ENCODE results near the gene TOPBP1. TPM values are rescaled to one million over a fixed set of nuclear protein-coding genes. Genes with fewer than 3 reads are reported as not detected.

The TOPBP1 gene
- total RNA-seq, 4 donors from 2014 or later = 16.5 to 29.3 (median 21.9) TPM

DNA sequence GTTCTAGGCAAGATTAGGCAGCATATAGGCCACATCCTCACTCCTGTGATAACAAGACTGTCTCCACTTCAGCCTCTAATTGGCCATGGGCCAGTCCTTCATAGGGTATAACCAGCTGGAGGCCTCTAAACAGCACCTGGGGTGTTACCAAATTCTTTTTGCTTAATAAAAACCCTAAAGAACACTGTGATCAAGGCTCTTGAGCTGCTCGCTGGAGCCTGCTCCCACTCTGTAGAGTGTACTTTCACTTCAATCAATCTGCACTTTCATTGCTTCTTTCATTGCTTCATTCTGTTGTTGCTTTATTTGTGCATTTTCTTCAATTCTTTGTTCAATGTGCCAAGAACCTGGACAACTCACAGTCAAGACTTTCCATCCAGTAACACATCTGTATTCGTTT lies 36.2 kb upstream of the TOPBP1 start:
- no peaks in the 10 kb centered on the region for H3K27me3 ChIP-seq
- H3K4me1 ChIP-seq = no peaks in the 10 kb centered on the region
- no peak overlapping the region for H3K27ac ChIP-seq
- H3K36me3 ChIP-seq = no peaks in the 10 kb centered on the region
- no peak for ATAC-seq
- H3K4me3 ChIP-seq = no peak overlapping the region
- TF ChIP-seq, protein P1, sequence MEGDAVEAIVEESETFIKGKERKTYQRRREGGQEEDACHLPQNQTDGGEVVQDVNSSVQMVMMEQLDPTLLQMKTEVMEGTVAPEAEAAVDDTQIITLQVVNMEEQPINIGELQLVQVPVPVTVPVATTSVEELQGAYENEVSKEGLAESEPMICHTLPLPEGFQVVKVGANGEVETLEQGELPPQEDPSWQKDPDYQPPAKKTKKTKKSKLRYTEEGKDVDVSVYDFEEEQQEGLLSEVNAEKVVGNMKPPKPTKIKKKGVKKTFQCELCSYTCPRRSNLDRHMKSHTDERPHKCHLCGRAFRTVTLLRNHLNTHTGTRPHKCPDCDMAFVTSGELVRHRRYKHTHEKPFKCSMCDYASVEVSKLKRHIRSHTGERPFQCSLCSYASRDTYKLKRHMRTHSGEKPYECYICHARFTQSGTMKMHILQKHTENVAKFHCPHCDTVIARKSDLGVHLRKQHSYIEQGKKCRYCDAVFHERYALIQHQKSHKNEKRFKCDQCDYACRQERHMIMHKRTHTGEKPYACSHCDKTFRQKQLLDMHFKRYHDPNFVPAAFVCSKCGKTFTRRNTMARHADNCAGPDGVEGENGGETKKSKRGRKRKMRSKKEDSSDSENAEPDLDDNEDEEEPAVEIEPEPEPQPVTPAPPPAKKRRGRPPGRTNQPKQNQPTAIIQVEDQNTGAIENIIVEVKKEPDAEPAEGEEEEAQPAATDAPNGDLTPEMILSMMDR (IDR thresholded peaks at IDR 0.05) = no peak
- TF ChIP-seq POLR2A (IDR thresholded peaks at IDR 0.05) (no peak), POLR2AphosphoS5 (IDR thresholded peaks at IDR 0.05) (no peak), EP300 (IDR thresholded peaks at IDR 0.05) (no peak)
- WGBS, 2 donors (ENCODE audit: low coverage in 1 of 2) = 79 to 93% methylated on average over 2 of the region's 2 CpGs
- no peaks in the 10 kb centered on the region for H3K9me3 ChIP-seq

DNA sequence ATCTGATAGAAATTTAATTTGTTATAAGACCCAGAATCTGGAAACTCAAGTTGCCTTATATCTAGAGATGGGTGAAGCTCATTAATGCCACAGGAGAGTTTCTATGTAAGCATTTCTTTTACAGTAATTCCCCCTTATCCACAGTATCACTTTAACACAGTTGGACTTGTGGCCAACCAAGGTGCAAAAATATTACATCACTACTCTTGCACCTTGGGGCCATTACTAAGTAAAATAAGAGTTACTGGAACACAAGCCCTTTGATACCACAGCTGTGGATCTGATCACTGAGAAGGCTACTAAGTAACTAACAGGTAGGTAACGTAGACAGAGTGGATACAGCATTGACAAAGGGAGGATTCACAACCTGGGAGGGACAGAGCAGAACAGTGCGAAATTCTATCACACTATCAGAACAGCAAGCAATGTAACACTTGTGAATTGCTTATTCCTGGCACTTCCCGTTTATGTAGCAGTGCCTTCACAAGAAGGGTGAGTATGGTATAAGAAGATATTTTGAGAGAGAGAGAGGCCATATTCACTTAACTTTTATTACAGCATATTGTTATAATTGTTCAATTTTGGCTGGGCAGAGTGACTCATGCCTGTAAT lies 33.9 kb upstream of the TOPBP1 start:
- 79 to 94% methylated on average over 2 to 3 of the region's 3 CpGs for WGBS, 2 donors (ENCODE audit: low coverage in 1 of 2)
- Histone ChIP-seq H3K27ac (no peak overlapping the region), H3K4me3 (no peak overlapping the region), H3K27me3 (no peaks in the 10 kb centered on the region), H3K36me3 (no peaks in the 10 kb centered on the region), H3K9me3 (no peaks in the 10 kb centered on the region), H3K4me1 (no peaks in the 10 kb centered on the region)
- TF ChIP-seq POLR2AphosphoS5 (IDR thresholded peaks at IDR 0.05) (no peak), EP300 (IDR thresholded peaks at IDR 0.05) (no peak), POLR2A (IDR thresholded peaks at IDR 0.05) (no peak)
- TF ChIP-seq, protein P1 (IDR thresholded peaks at IDR 0.05) = no peak
- no peak for ATAC-seq

DNA sequence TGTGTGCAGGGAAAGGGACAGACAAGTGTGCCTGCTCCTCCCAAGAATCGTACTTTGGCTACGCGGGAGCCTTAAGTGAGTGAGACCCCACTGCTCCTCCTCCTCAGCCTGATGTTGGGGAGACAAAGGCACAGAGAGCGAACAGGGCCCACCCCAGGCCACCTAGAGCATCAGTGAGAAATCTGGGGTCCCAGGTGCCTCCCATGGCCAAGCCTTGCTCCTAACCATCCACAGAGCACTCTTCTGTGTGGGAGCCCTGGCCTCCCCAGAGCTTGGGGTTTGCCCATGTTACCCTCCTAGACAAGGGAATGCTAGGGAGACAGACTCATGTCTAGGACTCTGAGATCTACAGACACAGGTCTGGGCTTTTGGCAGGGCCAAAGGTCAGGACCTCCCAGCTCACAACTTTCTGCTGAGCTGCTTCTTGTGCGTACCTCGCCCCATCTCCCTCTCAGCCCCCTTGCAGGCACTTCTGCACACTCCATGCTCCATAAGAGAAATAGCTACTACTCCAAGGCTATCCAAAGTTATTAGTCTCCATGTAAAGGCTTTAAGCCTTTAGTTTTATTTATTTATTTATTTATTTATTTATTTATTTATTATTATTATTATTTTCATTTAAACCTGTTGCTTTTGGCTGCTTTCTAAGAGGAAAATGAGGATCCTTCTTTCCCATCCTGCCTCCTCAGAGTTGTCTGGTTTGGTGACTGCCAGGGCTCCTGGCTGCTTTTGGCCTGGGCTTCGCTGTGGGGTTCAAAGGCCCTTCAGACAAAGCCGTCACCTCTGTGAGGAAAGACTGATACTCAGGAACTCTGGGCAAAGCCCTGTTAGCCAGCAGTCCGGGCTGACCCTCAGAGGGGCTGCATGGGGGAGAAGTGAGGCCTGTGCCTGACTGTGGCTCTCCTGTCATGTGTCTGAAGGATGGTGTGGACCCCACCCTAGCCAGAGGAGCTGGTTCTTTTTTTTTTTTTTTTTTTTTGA lies 32.8 kb upstream of the TOPBP1 start:
- no peak for ATAC-seq
- H3K9me3 ChIP-seq = no peaks in the 10 kb centered on the region
- H3K4me3 ChIP-seq = no peak overlapping the region
- no peaks in the 10 kb centered on the region for H3K36me3 ChIP-seq
- H3K27me3 ChIP-seq = no peaks in the 10 kb centered on the region
- H3K27ac ChIP-seq = no peak overlapping the region
- TF ChIP-seq, protein P1 (IDR thresholded peaks at IDR 0.05) = no peak
- H3K4me1 ChIP-seq = no peaks in the 10 kb centered on the region
- WGBS, 2 donors (ENCODE audit: low coverage in 1 of 2) = 92 to 95% methylated on average over 2 to 5 of the region's 9 CpGs

DNA sequence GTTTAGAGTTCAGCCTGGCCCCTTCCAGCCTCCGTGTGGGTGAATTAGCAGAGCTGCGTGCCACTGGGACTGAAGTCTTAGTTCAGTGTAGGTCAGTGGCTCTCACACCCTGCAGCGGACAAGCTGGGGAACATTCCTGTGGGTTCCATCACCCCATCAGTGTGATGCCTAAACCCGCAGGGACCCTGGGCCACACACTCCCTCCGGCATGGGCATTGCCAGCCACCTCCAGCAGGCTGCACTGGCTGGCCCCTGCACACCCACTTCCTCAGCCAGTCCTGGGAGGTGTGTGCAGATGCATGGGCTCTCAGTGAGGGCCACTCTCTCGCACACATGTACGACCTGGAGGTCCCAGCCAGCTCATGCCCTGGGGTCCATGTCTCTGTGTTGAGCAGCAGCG lies 32.1 kb upstream of the TOPBP1 start:
- Histone ChIP-seq H3K9me3 (no peaks in the 10 kb centered on the region), H3K4me3 (no peak overlapping the region), H3K4me1 (no peaks in the 10 kb centered on the region), H3K27me3 (no peaks in the 10 kb centered on the region), H3K27ac (no peak overlapping the region), H3K36me3 (no peaks in the 10 kb centered on the region)
- TF ChIP-seq POLR2A (IDR thresholded peaks at IDR 0.05) = no peak
- TF ChIP-seq, protein P1 (IDR thresholded peaks at IDR 0.05) = no peak
- TF ChIP-seq POLR2AphosphoS5 (IDR thresholded peaks at IDR 0.05) = no peak
- no peak for TF ChIP-seq EP300 (IDR thresholded peaks at IDR 0.05)
- WGBS, 2 donors (ENCODE audit: low coverage in 1 of 2) = no CpG with 5 or more reads among the region's 8 CpGs
- no peak for ATAC-seq
